ENCODE data around the gene RASGEF1B. TPM values are rescaled to one million over a fixed set of nuclear protein-coding genes. Genes with fewer than 3 reads are reported as not detected.

The RASGEF1B gene
- polyA plus RNA-seq, 2 of the 4 experiments (the other 2 are of a cell fraction) = 0.16 TPM; not detected in 1

DNA sequence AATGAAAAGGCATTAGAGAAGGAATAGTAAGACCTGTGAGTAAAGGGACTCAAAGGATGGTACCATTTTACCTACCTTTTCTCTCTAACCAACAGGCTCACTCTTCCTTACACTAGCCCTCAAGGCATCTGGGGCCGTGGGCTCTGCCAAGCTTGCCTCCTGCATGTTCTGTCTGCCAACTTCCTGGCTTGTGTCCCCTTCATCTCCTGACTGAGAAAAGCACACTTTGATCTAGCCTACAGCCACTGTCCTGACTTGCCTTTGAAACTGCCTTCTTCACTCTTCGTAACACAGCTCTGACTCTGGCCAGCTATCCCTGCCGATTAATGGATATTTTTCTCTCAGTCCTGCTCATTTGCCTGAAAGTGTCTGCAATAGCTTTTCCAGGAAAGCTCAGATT is 76.5 kb downstream of the RASGEF1B start:
- H3K9me3 ChIP-seq = no peaks in the 10 kb centered on the region
- H3K4me2 ChIP-seq = no peak overlapping the region
- ATAC-seq = no peak
- TF ChIP-seq BHLHE40 (IDR thresholded peaks at IDR 0.05; ENCODE audit: low read depth, low read length) = no peak
- TF ChIP-seq RCOR1 (IDR thresholded peaks at IDR 0.05; ENCODE audit: low read depth, low read length) = no peak
- TF ChIP-seq HOXA7 (CRISPR knock-in tag; IDR thresholded peaks at IDR 0.05) = no peak
- TF ChIP-seq PHF8 (IDR thresholded peaks at IDR 0.05; ENCODE audit: borderline replicate concordance, low read depth) = no peak
- TF ChIP-seq HDAC2 (IDR thresholded peaks at IDR 0.05) = no peak
- TF ChIP-seq, protein P1, sequence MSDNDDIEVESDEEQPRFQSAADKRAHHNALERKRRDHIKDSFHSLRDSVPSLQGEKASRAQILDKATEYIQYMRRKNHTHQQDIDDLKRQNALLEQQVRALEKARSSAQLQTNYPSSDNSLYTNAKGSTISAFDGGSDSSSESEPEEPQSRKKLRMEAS (IDR thresholded peaks at IDR 0.05) = no peak
- TF ChIP-seq ESRRA (IDR thresholded peaks at IDR 0.05; ENCODE audit: borderline replicate concordance, low read length) = no peak
- TF ChIP-seq BCL3 (IDR thresholded peaks at IDR 0.05) = no peak
- no peak for TF ChIP-seq NPAS2 (CRISPR knock-in tag; IDR thresholded peaks at IDR 0.05; ENCODE audit: borderline replicate concordance)
- TF ChIP-seq RFX5 (IDR thresholded peaks at IDR 0.05) = no peak
- no peak for TF ChIP-seq EHF (CRISPR knock-in tag; IDR thresholded peaks at IDR 0.05)
- TF ChIP-seq SREBF2 (IDR thresholded peaks at IDR 0.05) = no peak
- TF ChIP-seq HOXB5 (CRISPR knock-in tag; IDR thresholded peaks at IDR 0.05) = no peak
- no peak for TF ChIP-seq CEBPB (IDR thresholded peaks at IDR 0.05)
- no peak for TF ChIP-seq ZFP36 (IDR thresholded peaks at IDR 0.05; ENCODE audit: borderline replicate concordance, partially characterized antibody)
- no peak for TF ChIP-seq RAD21 (conservative IDR thresholded peaks at IDR 0.05 in 1 of 2, IDR thresholded peaks at IDR 0.05 in 1 of 2)
- ChIA-PET POLR2A (no interaction called here), CTCF (interaction anchor here (1.5 kb wide), 1 partner anchor 874 kb away, joined by 5 read pairs; no protein-coding TSS in a partner anchor)
- H3K4me3 ChIP-seq = no peak overlapping the region
- no peak for DNase-seq (ENCODE audit: low read depth in 1 of 2, low spot score in 1 of 2)
- 36% methylated on average over 3 of the region's 3 CpGs for WGBS (ENCODE audit: missing lambda C conversion rate)
- H3K27ac ChIP-seq = no peak overlapping the region
- H3K4me1 ChIP-seq = no peaks in the 10 kb centered on the region
- no peak for FAIRE-seq

DNA sequence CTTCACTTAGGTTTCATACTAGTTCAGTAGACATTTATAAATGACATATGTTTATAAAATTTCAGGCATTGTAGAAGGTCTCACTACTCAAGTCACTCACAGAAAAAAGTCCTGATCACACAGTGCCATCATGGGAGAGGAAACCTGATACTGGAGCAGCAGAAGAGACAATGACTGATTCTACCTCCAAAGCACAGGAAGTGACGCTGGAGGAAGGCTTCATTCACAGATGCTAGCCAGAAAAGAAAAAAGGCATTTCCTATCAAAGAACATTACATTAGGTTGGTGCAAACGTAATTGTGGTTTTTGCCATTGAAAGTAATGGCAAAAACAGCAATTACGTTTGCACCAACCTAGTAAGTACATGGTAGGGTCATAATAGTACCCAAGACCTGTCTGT is 79.5 kb downstream of the RASGEF1B start:
- Histone ChIP-seq H3K4me1 (no peaks in the 10 kb centered on the region), H3K9me3 (no peaks in the 10 kb centered on the region), H3K27ac (no peak overlapping the region), H3K4me2 (no peak overlapping the region), H3K4me3 (no peak overlapping the region)
- DNase-seq (ENCODE audit: low read depth in 1 of 2, low spot score in 1 of 2) (no peak), FAIRE-seq (no peak), ATAC-seq (no peak)
- CTCF ChIA-PET = no interaction called here
- TF ChIP-seq POLR2A (IDR thresholded peaks at IDR 0.05; ENCODE audit: low read length) = no peak
- POLR2A ChIA-PET = no interaction called here
- 0% methylated on average over 3 of the region's 3 CpGs for WGBS (ENCODE audit: missing lambda C conversion rate)

DNA sequence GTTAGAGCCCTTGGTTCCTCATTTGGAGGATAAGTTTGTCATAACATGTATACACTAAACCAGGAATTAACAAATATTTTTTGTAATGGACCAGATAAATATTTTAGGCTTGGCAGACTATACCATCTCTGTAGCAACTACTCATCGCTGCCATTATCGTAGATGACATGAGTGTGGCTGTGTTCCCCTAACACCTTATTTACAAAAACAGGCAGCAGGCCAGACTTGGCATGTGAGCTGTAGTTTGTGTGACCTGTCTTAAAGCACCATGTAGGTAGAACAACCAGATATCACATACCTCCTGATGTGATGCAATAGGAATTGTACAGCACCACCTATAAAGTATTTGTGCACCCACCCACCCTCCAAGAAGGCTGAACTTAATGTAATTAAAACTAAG is 82.0 kb downstream of the RASGEF1B start:
- Histone ChIP-seq H3K9me3 (no peaks in the 10 kb centered on the region), H3K27ac (no peak overlapping the region), H3K4me3 (no peak overlapping the region), H3K4me2 (no peak overlapping the region), H3K4me1 (no peaks in the 10 kb centered on the region)
- no peak for DNase-seq (ENCODE audit: low read depth in 1 of 2, low spot score in 1 of 2)
- no peak for ATAC-seq
- 24% methylated on average over 2 of the region's 2 CpGs for WGBS (ENCODE audit: missing lambda C conversion rate)
- ChIA-PET CTCF (no interaction called here), POLR2A (no interaction called here)
- TF ChIP-seq EP300 (IDR thresholded peaks at IDR 0.05) (no peak), NR3C1 (IDR thresholded peaks at IDR 0.05) (no peak), CHD4 (IDR thresholded peaks at IDR 0.05; ENCODE audit: borderline replicate concordance) (no peak)
- FAIRE-seq = no peak

GRCh38 chr4:81380437-81380836 is 91.3 kb downstream of the RASGEF1B start:
- no peak for ATAC-seq
- ChIA-PET POLR2A (interaction anchor here (0.6 kb wide), 1 partner anchor 25 kb away, joined by 4 read pairs; no protein-coding TSS in a partner anchor), CTCF (interaction anchor here (0.6 to 0.7 kb wide), 2 partner anchors 48 to 825 kb away, joined by 3 to 4 read pairs; no protein-coding TSS in a partner anchor)
- no peaks in the 10 kb centered on the region for H3K4me1 ChIP-seq
- H3K27ac ChIP-seq = no peak overlapping the region
- no peak for TF ChIP-seq MAFK (IDR thresholded peaks at IDR 0.05; ENCODE audit: partially characterized antibody)
- TF ChIP-seq PHF8 (IDR thresholded peaks at IDR 0.05; ENCODE audit: borderline replicate concordance, low read depth) = no peak
- H3K4me3 ChIP-seq = no peak overlapping the region
- no peak for DNase-seq (ENCODE audit: low read depth in 1 of 2, low spot score in 1 of 2)
- no peak overlapping the region for H3K4me2 ChIP-seq
- no peak for FAIRE-seq
- no peaks in the 10 kb centered on the region for H3K9me3 ChIP-seq
- WGBS (ENCODE audit: missing lambda C conversion rate) = 81% methylated on average over 2 of the region's 2 CpGs

Data from A549 (cell line).